BJ (cell line): ENCODE data around the gene SRSF6. TPM values are rescaled to one million over a fixed set of nuclear protein-coding genes. Genes with fewer than 3 reads are reported as not detected.
"Not testable (repeated sequence)": the region's sequence is repeated elsewhere in the genome, so short reads cannot be mapped to it uniquely, and the experiment has no call there.

Source experiments
- CTCF ChIA-PET: fragments of 350-600 bp; formaldehyde crosslinking; extraction: SDS; loops from one replicate; lab custom pipeline; 2021; ENCODE audit warnings: antibody characterized with exemption, inconsistent platforms; lab: Yijun Ruan, JAX
- POLR2A ChIA-PET: fragments of 300-600 bp; sonication (Branson Sonifier 250); formaldehyde crosslinking; extraction: SDS; loops from one replicate; lab custom pipeline; 2021; ENCODE audit warnings: antibody characterized with exemption; lab: Charles Lee
- DNase-seq: peaks from one replicate; pipeline ENCODE4 v3.0.0-alpha.2; 2011; ENCODE audit warnings: low read depth
- H3K27me3 ChIP-seq: 2 replicates; pipeline ENCODE4 v1.6.0; 2011; ENCODE audit warnings: low read length; ENCODE audit not compliant: control insufficient read depth, insufficient read depth
- H3K36me3 ChIP-seq: 2 replicates; pipeline ENCODE4 v1.5.1; 2011; ENCODE audit warnings: low read length; ENCODE audit not compliant: control insufficient read depth, insufficient read depth
- H3K4me3 ChIP-seq: 2 replicates; pipeline ENCODE4 v1.5.1; 2011; ENCODE audit warnings: low read depth, mild to moderate bottlenecking, control low read depth, low read length
- polyA plus RNA-seq: library from polyadenylated mRNA; depleted of rRNA; stranded (reverse); fragments of >200 nt; gene quantifications from 2 replicates; pipeline ENCODE4 v1.2.3, GENCODE V29; 2011
- TF ChIP-seq, protein P1 (sequence below): IDR thresholded peaks from 2 replicates; pipeline ENCODE4 v1.5.1; 2011; ENCODE audit warnings: low read depth, mild to moderate bottlenecking, control low read depth, inconsistent platforms, low read length, moderate library complexity; ENCODE audit not compliant: insufficient read depth

Gene SRSF6
- polyA plus RNA-seq, 1 experiment: 76.1 TPM

DNA sequence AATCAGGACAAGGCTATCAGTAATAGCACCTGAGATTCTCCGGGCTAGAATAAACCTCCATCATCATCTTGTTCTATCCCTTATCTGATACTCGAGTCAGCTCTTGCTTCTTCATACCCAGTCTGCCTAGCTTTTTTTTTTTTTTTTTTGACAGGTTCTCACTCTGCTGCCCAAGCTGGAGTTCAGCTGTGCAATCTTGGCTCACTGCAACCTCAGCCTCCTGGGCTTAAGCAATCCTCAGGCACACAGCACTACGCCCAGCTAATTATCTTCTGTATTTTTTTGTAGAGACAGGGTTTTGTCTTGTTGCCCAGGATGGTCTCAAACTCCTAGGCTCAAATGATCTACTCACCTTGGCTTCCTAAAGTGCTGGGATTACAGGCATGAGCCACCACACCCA lies 19.5 kb downstream of the SRSF6 start:
- H3K27me3 ChIP-seq: no peaks in the 10 kb centered on the region
- no peak overlapping the region for H3K4me3 ChIP-seq
- ChIA-PET POLR2A (no interaction called here), CTCF (no interaction called here)
- TF ChIP-seq, protein P1, sequence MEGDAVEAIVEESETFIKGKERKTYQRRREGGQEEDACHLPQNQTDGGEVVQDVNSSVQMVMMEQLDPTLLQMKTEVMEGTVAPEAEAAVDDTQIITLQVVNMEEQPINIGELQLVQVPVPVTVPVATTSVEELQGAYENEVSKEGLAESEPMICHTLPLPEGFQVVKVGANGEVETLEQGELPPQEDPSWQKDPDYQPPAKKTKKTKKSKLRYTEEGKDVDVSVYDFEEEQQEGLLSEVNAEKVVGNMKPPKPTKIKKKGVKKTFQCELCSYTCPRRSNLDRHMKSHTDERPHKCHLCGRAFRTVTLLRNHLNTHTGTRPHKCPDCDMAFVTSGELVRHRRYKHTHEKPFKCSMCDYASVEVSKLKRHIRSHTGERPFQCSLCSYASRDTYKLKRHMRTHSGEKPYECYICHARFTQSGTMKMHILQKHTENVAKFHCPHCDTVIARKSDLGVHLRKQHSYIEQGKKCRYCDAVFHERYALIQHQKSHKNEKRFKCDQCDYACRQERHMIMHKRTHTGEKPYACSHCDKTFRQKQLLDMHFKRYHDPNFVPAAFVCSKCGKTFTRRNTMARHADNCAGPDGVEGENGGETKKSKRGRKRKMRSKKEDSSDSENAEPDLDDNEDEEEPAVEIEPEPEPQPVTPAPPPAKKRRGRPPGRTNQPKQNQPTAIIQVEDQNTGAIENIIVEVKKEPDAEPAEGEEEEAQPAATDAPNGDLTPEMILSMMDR: no peak
- DNase-seq: no peak
- H3K36me3 ChIP-seq: peaks cover 1% of the 10 kb centered on the region; the same call in 1 of the 2 replicates

DNA sequence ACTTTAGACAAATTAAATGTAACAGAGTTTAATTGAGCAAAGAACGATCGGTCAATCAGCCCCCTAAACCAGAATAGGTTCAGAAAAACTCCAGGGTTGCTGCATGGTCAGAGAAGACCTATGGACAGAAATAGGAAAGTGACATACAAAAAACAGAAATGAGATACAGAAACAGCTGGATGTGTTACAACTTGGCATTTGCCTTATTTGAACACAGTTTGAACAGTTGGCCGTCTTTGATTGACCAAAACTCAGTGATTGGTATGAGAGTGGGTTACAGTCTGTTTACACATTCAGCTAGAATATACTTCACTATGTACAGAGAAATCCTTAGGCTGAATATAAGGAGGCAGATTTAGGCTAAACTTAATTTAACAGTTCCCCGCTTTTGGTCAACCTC lies 19.9 kb downstream of the SRSF6 start:
- ChIA-PET CTCF (no interaction called here), POLR2A (interaction anchor here (0.7 kb wide), 1 partner anchor 12 kb away, joined by 3 read pairs; no protein-coding TSS in a partner anchor)
- TF ChIP-seq, protein P1: no peak
- Histone ChIP-seq H3K4me3 (no peak overlapping the region), H3K27me3 (no peaks in the 10 kb centered on the region), H3K36me3 (no peaks in the 10 kb centered on the region)
- DNase-seq: no peak

DNA sequence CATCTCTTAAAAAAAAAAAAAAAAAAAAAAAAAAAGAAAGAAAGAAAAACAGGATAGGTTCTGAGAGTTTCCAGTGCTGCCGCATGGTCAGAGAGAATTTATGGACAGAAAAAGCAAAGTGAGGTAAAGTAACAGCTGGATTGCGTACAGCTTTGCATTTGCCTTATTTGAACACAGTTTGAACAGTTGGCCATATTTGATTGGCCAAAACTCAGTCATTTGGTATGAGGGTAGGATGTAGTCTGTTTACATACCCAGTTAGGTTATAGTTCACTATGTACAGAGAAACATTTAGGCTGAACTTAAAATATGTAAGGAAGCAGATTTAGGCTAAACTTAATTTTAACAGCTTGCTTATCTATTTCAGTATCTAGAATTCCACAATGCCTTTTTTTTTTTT lies 32.3 kb downstream of the SRSF6 start:
- CTCF ChIA-PET: no interaction called here
- POLR2A ChIA-PET: no interaction called here
- no peaks in the 10 kb centered on the region for H3K27me3 ChIP-seq
- no peaks in the 10 kb centered on the region for H3K36me3 ChIP-seq
- TF ChIP-seq, protein P1: no peak
- no peak for DNase-seq
- H3K4me3 ChIP-seq: no peak overlapping the region

DNA sequence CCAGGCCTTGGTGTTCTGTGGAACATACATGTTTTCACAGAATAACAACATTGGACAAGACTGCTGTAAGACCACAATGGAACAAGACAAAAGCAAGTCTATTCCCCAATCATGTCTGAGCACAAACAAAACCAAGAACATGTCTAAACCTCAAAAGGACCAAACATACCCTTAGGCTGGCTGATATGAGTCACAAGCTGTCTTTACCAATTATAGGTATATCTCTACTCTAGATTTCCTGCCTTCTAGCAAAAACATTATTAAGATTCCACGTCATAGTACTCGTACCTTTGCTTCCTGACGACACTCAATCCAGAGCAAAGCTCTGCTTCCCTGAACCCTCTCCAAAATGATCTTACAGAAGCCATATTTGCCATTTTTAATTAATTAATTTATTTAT lies 34.4 kb downstream of the SRSF6 start:
- TF ChIP-seq, protein P1: no peak
- H3K27me3 ChIP-seq: peaks cover 4% of the 10 kb centered on the region; the same call in 1 of the 2 replicates
- H3K4me3 ChIP-seq: no peak overlapping the region
- POLR2A ChIA-PET: no interaction called here
- no peak for DNase-seq
- CTCF ChIA-PET: interaction anchor here (0.6 kb wide), 1 partner anchor 23 kb away, joined by 3 read pairs; no protein-coding TSS in a partner anchor
- no peaks in the 10 kb centered on the region for H3K36me3 ChIP-seq

DNA sequence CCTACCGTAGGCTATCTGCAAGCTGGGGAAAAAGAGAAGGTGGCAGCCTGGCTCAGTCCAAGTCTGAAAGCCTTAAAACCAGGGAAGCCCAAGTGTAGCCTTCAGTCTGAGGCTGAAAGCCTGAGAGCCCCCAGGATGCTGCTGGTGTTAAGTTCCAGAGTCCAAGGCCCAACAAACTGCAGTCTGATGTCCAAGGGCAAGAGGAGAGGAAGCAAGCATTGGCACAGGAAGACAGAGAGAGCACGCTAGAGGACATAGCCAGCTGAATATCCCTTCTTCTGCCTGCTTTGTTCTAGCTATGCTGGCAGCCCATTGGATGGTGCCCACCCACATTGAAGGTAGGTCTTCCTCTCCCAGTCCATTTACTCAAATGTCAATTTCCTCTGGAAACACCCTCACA lies 37.7 kb downstream of the SRSF6 start:
- no peaks in the 10 kb centered on the region for H3K36me3 ChIP-seq
- ChIA-PET POLR2A (no interaction called here), CTCF (no interaction called here)
- no peak for DNase-seq
- no peak overlapping the region for H3K4me3 ChIP-seq
- TF ChIP-seq, protein P1: no peak
- peaks cover 5% of the 10 kb centered on the region; the same call in 1 of the 2 replicates for H3K27me3 ChIP-seq

DNA sequence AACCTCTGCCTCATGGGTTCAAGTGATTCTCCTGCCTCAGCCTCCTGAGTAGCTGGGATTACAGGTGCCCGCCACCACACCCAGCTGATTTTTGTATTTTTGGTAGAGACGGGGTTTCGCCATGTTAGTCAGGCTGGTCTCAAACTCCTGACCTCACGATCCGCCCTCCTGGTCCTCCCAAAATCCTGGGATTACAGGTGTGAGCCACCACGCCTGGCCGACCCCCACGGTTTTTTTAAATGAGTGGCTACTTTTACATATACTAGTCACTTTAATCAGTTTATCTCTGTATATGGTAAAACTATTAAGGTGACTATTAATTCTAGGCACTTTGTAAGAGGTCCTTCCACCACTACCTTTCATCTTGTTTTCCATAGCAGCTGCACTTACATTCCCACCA lies 44.3 kb downstream of the SRSF6 start:
- H3K36me3 ChIP-seq, CTCF ChIA-PET, POLR2A ChIA-PET: not testable (repeated sequence)

More for the DNA sequence above, 44.3 kb downstream of the SRSF6 start:
- H3K27me3 ChIP-seq, DNase-seq, H3K4me3 ChIP-seq: not testable (repeated sequence)
